ENCODE measurements around the gene SETBP1.
A peak's percentile ranks its signal among the peaks of the same experiment; 100 is the strongest.

DNA sequence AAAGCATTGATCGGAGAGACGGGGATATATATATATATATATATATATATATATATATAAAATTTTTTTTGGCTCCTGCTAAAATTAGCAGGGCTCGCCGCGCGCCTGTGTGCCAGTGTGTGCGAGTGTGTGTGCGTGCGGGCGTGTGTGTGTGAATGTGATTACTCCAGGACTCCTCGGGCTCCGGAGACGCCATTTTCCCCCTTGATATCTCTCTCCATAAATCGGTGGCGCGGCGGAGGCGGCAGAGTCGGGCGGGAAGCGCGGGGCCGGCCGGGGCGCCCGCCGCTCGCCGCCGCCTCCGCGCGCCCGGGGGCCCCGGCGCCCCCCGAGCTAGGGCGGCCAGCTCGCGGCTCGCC lies 795 bp upstream of the SETBP1 start:
- TF ChIP-seq TAF1 (IDR thresholded peaks at IDR 0.05; ENCODE audit: borderline replicate concordance, low read depth, low read length) = peak; percentile 25; the same call in 1 of the 2 replicates
- TF ChIP-seq POLR2A (IDR thresholded peaks at IDR 0.05; ENCODE audit: low read depth, low read length) = no peak
- TF ChIP-seq POLR2AphosphoS5 (IDR thresholded peaks at IDR 0.05; ENCODE audit: low read depth, low read length) = 0 out of 2 replicates have a peak, but pooled peaks have one; percentile 5
